Measurements from ENCODE around the gene UBL4A. TPM values are rescaled to one million over a fixed set of nuclear protein-coding genes. Genes with fewer than 3 reads are reported as not detected.

Gene UBL4A
- total and polyA plus RNA-seq, 2 donors (not counting 3 experiments of a cell fraction or from before 2014, with no cell fraction given) = 25.3 to 31.4 TPM

DNA sequence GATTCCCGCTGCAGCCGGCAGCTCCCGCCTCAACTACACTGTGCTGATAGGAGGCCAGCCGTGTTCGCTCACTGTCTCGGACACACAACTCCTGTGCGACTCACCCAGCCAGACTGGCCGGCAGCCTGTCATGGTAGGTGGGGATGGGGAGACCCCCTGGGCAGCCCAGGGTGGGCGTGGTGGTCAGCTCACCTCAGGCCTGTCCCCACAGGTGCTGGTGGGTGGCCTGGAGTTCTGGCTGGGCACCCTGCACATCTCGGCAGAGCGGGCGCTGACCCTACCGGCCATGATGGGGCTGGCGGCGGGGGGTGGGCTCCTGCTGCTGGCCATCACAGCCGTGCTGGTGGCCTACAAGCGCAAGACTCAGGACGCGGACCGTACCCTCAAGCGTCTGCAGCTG is 18.9 kb downstream of the UBL4A start:
- no peaks in the 10 kb centered on the region for H4K20me1 ChIP-seq (replicated peaks; ENCODE audit: control insufficient read depth, extremely low read depth, insufficient read depth, low read length)
- dilution Hi-C loops (cut with MboI; ENCODE audit: extremely low pct_ligation_motif_present, low sequenced_read_pairs) (no loop called here), intact Hi-C loops (cut with micrococcal nuclease) (no loop called here)
- no peak overlapping the region for H3K4me2 ChIP-seq (ENCODE audit: insufficient read depth, low read length)
- POLR2A ChIA-PET = no interaction called here
- no peak overlapping the region for H3K27ac ChIP-seq (ENCODE audit: insufficient read depth, low read depth, low read length)
- TF ChIP-seq POLR2AphosphoS5 (IDR thresholded peaks at IDR 0.05; ENCODE audit: insufficient read depth, low read depth, low read length) (no peak), POLR2A (IDR thresholded peaks at IDR 0.05; ENCODE audit: low read depth, low read length) (no peak), EZH2 (IDR thresholded peaks at IDR 0.05; ENCODE audit: borderline replicate concordance, low read depth, low read length, severe bottlenecking) (no peak), JUN (IDR thresholded peaks at IDR 0.05; ENCODE audit: borderline replicate concordance, insufficient read depth, insufficient read length, low read depth) (no peak), GATA2 (IDR thresholded peaks at IDR 0.05; ENCODE audit: insufficient read depth, insufficient read length, low read depth, low read length) (no peak), FOS (IDR thresholded peaks at IDR 0.05; ENCODE audit: borderline replicate concordance, insufficient read depth, low read length) (no peak), MYC (IDR thresholded peaks at IDR 0.05; ENCODE audit: low read depth, low read length) (no peak)
- TF ChIP-seq, protein P1, sequence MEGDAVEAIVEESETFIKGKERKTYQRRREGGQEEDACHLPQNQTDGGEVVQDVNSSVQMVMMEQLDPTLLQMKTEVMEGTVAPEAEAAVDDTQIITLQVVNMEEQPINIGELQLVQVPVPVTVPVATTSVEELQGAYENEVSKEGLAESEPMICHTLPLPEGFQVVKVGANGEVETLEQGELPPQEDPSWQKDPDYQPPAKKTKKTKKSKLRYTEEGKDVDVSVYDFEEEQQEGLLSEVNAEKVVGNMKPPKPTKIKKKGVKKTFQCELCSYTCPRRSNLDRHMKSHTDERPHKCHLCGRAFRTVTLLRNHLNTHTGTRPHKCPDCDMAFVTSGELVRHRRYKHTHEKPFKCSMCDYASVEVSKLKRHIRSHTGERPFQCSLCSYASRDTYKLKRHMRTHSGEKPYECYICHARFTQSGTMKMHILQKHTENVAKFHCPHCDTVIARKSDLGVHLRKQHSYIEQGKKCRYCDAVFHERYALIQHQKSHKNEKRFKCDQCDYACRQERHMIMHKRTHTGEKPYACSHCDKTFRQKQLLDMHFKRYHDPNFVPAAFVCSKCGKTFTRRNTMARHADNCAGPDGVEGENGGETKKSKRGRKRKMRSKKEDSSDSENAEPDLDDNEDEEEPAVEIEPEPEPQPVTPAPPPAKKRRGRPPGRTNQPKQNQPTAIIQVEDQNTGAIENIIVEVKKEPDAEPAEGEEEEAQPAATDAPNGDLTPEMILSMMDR (IDR thresholded peaks at IDR 0.05; ENCODE audit: extremely low read depth in 1 of 2, insufficient read depth in 1 of 2, low read depth in 1 of 2, low read length in 2 of 2) = no peak
- TF ChIP-seq, protein P2, sequence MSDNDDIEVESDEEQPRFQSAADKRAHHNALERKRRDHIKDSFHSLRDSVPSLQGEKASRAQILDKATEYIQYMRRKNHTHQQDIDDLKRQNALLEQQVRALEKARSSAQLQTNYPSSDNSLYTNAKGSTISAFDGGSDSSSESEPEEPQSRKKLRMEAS (IDR thresholded peaks at IDR 0.05; ENCODE audit: insufficient read depth, insufficient read length) = no peak
- no peaks in the 10 kb centered on the region for H3K27me3 ChIP-seq (ENCODE audit: control insufficient read depth in 2 of 2, insufficient read depth in 2 of 2, low read length in 2 of 2)
- CTCF ChIA-PET = no interaction called here
- H3K9me1 ChIP-seq (replicated peaks; ENCODE audit: control insufficient read depth, extremely low read depth, insufficient read depth, low read length) = no peaks in the 10 kb centered on the region
- no peaks in the 10 kb centered on the region for H3K4me1 ChIP-seq (ENCODE audit: control insufficient read depth, extremely low read depth, insufficient read depth, low read length)
- H3K4me3 ChIP-seq (replicated peaks in 1 of 3; ENCODE audit: insufficient read depth in 1 of 3, low read depth in 1 of 3, low read length in 3 of 3) = no peak overlapping the region
- BruUV-seq (replicated peaks) = no TSS peak
- H2AFZ ChIP-seq (ENCODE audit: low read depth, low read length) = no peak overlapping the region
- H3K9ac ChIP-seq (replicated peaks; ENCODE audit: extremely low read depth, insufficient read depth, low read length) = no peak overlapping the region
- H3K36me3 ChIP-seq (ENCODE audit: control insufficient read depth in 2 of 2, extremely low read depth in 1 of 2, insufficient read depth in 2 of 2, low read length in 2 of 2) = peaks cover 0 to 46% of the 10 kb centered on the region in 2 experiments
- no peaks in the 10 kb centered on the region for H3K79me2 ChIP-seq (ENCODE audit: control insufficient read depth, insufficient read depth, low read length)
- H3K9me3 ChIP-seq (replicated peaks; ENCODE audit: control insufficient read depth, insufficient read depth, low read length) = no peaks in the 10 kb centered on the region
- FAIRE-seq (no peak), DNase-seq (ENCODE audit: low read depth, low spot score) (no peak)
